Measurements from ENCODE around the gene RTN4.

GRCh38 chr2:54975598-54976492 is 74.4 kb downstream of the RTN4 start:
- no peak for TF ChIP-seq CTCF (IDR thresholded peaks at IDR 0.05; ENCODE audit: borderline replicate concordance, extremely low read depth, low read length, poor library complexity, severe bottlenecking)
- no peak for TF ChIP-seq EZH2 (IDR thresholded peaks at IDR 0.05; ENCODE audit: borderline replicate concordance, low read depth, low read length, severe bottlenecking)
